AG04450 (cell line): ENCODE measurements around the gene EIPR1. TPM values are rescaled to one million over a fixed set of nuclear protein-coding genes. Genes with fewer than 3 reads are reported as not detected.

ENCODE experiments used
- CTCF ChIA-PET: fragments of 300-600, 350-600 bp; formaldehyde crosslinking; extraction: SDS; loops from one replicate; lab custom pipeline; 2022; ENCODE audit warnings: antibody characterized with exemption, inconsistent platforms; lab: Charles Lee
- POLR2A ChIA-PET: fragments of 350-600 bp; formaldehyde crosslinking; extraction: SDS; loops from one replicate; lab custom pipeline; 2021; ENCODE audit warnings: antibody characterized with exemption, inconsistent platforms; lab: Yijun Ruan, JAX
- DNase-seq: peaks from one replicate; pipeline ENCODE4 v3.0.0-alpha.2; 2011; ENCODE audit warnings: low read depth, low spot score
- H3K27ac ChIP-seq: one replicate; pipeline ENCODE4 v1.5.1; 2012; ENCODE audit warnings: low read depth, low read length, control low read depth
- H3K27me3 ChIP-seq: one replicate; pipeline ENCODE4 v1.6.0; 2012; ENCODE audit warnings: low read length; ENCODE audit not compliant: control insufficient read depth, insufficient read depth
- H3K4me3 ChIP-seq: 2 replicates; pipeline ENCODE4 v1.5.1; 2011; ENCODE audit warnings: mild to moderate bottlenecking, low read depth, low read length, control low read depth
- H3K9me3 ChIP-seq: 2 replicates; pipeline ENCODE4 v1.5.1; 2012; ENCODE audit warnings: low read length; ENCODE audit not compliant: control insufficient read depth, insufficient read depth
- CTCF ChIP-seq: IDR thresholded peaks from 2 replicates; pipeline ENCODE4 v1.5.1; 2011; ENCODE audit warnings: low read depth, low read length, control low read depth, inconsistent platforms
- polyA plus RNA-seq: library from polyadenylated mRNA; depleted of rRNA; stranded (reverse); fragments of >200 nt; gene quantifications from 2 replicates; pipeline ENCODE4 v1.2.3, GENCODE V29; 2011

The EIPR1 gene
- polyA plus RNA-seq, 1 experiment, result 33.2 TPM

DNA sequence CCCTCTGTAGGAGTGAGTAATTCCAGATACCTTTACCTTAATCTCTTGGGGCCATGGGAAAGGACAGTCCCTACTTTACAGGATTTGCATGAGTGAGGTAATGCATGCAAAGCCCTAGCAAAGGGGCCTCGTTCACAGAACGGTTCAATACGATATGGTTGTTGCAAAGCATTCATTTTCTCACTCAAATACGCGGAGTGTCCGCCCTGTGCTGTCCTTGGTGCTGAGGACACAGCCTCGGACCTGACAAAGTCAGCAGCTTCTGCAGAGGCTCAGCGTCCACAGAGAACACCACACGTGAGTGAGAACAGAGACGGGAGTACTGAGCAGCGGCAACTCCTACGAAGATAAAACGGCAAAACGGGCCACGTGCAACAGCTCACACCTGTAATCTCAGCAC is 125.7 kb downstream of the EIPR1 start:
- H3K27me3 ChIP-seq, result no peaks in the 10 kb centered on the region
- TF ChIP-seq CTCF, result no peak
- H3K9me3 ChIP-seq, result peaks cover 8% of the 10 kb centered on the region
- CTCF ChIA-PET, result no interaction called here
- POLR2A ChIA-PET, result no interaction called here
- DNase-seq, result no peak
- no peak overlapping the region for H3K4me3 ChIP-seq
- no peak overlapping the region for H3K27ac ChIP-seq

- H3K27ac ChIP-seq, result no peak overlapping the region
- peaks cover 8% of the 10 kb centered on the region for H3K9me3 ChIP-seq
- CTCF ChIA-PET, result no interaction called here
- no peak overlapping the region for H3K4me3 ChIP-seq
- DNase-seq, result no peak
- no peak for TF ChIP-seq CTCF
- no peaks in the 10 kb centered on the region for H3K27me3 ChIP-seq
- POLR2A ChIA-PET, result no interaction called here
Measured at GRCh38 chr2:3249476-3249962, 128.1 kb downstream of the EIPR1 start.

GRCh38 chr2:3248754-3249475 is 128.7 kb downstream of the EIPR1 start:
- ChIA-PET CTCF (no interaction called here), POLR2A (no interaction called here)
- Histone ChIP-seq H3K9me3 (peaks cover 8% of the 10 kb centered on the region), H3K4me3 (no peak overlapping the region), H3K27me3 (no peaks in the 10 kb centered on the region), H3K27ac (no peak overlapping the region)
- no peak for DNase-seq
- no peak for TF ChIP-seq CTCF

GRCh38 chr2:3246928-3247714 is 130.5 kb downstream of the EIPR1 start:
- H3K27ac ChIP-seq, result no peak overlapping the region
- CTCF ChIA-PET, result no interaction called here
- POLR2A ChIA-PET, result no interaction called here

More at GRCh38 chr2:3246928-3247714, 130.5 kb downstream of the EIPR1 start:
- Histone ChIP-seq H3K9me3 (peaks cover 8% of the 10 kb centered on the region), H3K27me3 (no peaks in the 10 kb centered on the region), H3K4me3 (no peak overlapping the region)
- TF ChIP-seq CTCF, result no peak
- DNase-seq, result no peak
